Measurements from ENCODE around the gene RTN3.

DNA sequence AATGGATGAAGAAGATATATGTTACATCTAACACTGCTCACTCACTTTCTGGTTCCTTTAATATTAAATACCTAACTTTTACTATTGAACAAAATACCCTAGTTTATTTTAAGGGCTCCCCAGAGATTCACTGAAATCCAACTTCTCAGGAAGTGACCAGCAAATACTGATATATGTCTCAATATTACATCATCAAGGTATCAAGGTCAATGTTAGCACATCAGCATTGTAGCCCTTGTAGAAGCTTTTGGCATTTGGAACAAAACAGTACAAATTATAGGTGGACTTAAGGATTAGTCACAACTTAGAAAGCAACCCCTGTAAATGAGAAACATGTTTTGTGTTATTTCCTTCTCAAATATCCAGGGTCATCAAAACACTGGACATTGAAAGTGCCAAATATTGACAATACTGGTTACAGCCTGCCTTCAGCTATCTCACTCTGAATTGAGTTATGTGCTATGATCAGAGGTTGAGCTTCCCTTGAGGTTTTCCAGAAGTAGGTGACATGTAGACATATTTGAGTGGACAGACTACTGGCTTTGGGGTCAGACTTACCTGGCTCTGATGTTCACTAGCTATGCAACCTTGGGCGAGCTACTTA is 8.3 kb upstream of the RTN3 start:
- TF ChIP-seq CTCF (IDR thresholded peaks at IDR 0.05) (no peak), EZH2 (IDR thresholded peaks at IDR 0.05; ENCODE audit: borderline replicate concordance, insufficient read depth, low read depth, low read length, poor library complexity, severe bottlenecking) (no peak)

Data from B cell (primary cell).